Testis (tissue), 2 donors: ENCODE measurements around the gene PTDSS2.

Experiments
- POLR2A ChIP-seq: fragments of 450-650 bp; IDR thresholded peaks from one replicate; pipeline ENCODE4 v1.6.1; 2017; ENCODE audit warnings: antibody characterized with exemption, mild to moderate bottlenecking, moderate library complexity
- TF ChIP-seq, protein P1 (sequence below), 3 experiments: fragments of 450-650 bp in 2 of 3; fragments of 200-600 bp in 1 of 3; sonication (generic) in 1 of 3; IDR thresholded peaks; one replicate each; pipeline ENCODE4 v1.5.1; 2016 to 2019; ENCODE audit warnings: antibody characterized with exemption in 3 of 3, mild to moderate bottlenecking in 2 of 3, moderate library complexity in 1 of 3

GRCh38 chr11:416757-417621 lies 33.1 kb upstream of the PTDSS2 start:
- TF ChIP-seq, protein P1, sequence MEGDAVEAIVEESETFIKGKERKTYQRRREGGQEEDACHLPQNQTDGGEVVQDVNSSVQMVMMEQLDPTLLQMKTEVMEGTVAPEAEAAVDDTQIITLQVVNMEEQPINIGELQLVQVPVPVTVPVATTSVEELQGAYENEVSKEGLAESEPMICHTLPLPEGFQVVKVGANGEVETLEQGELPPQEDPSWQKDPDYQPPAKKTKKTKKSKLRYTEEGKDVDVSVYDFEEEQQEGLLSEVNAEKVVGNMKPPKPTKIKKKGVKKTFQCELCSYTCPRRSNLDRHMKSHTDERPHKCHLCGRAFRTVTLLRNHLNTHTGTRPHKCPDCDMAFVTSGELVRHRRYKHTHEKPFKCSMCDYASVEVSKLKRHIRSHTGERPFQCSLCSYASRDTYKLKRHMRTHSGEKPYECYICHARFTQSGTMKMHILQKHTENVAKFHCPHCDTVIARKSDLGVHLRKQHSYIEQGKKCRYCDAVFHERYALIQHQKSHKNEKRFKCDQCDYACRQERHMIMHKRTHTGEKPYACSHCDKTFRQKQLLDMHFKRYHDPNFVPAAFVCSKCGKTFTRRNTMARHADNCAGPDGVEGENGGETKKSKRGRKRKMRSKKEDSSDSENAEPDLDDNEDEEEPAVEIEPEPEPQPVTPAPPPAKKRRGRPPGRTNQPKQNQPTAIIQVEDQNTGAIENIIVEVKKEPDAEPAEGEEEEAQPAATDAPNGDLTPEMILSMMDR (IDR thresholded peaks at IDR 0.05), result no peak
- no peak for TF ChIP-seq POLR2A
